T-helper 1 cell treated with Interleukin-12 subunit alpha and Interleukin-12 subunit beta and Interleukin-4 antibody, amounts not matched to agents 30 ng/mL and 1 ng/mL, for 36 hours (primary cell): Measurements from ENCODE around the gene GRAMD1B. TPM values are rescaled to one million over a fixed set of nuclear protein-coding genes. Genes with fewer than 3 reads are reported as not detected.

Experiments
- intact Hi-C: fragments of 100-400 bp; cut with micrococcal nuclease; formaldehyde crosslinking; loops from one replicate; pipeline ENCODE4 v1.15.1; 2024
- total RNA-seq: library from RNA; stranded (reverse); gene quantifications from 2 replicates; pipeline ENCODE4 v1.2.3, GENCODE V29; 2022

The GRAMD1B gene
- total RNA-seq, 1 donor from 2014 or later = 132 TPM

DNA sequence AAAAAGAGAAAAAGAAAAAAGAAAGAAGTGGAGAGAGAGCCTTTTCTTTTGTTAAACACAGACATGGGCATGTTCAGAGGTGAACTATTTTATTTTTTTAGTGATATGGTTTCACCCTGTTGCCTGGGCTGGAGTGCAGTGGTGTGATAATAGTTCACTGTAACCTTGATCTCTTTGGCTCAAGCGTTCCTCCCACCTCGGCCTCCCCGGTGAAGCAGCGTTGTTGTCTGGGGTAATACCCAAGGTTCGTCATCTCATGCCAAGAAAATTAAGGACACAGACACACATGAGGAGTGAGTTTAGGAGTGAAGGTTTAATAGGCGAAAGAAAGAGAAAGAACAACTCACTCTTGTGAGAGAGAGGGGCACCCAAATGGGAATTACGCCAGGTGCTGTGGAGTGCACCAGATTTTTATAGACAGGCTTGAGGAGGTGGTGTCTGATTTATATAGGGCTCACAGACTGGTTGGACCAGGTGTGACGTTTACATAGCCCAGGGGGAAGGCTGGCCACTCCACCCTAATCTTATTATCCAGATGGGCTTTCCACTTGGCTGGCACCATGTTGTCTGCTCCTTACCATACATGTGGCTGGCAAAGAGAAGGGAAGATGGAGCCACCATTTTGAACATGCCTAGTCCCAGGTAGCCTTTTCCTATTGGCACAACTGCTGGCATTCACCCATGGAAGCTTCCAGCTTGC, 42.3 kb downstream of the GRAMD1B start:
- intact Hi-C loops = no loop called here

DNA sequence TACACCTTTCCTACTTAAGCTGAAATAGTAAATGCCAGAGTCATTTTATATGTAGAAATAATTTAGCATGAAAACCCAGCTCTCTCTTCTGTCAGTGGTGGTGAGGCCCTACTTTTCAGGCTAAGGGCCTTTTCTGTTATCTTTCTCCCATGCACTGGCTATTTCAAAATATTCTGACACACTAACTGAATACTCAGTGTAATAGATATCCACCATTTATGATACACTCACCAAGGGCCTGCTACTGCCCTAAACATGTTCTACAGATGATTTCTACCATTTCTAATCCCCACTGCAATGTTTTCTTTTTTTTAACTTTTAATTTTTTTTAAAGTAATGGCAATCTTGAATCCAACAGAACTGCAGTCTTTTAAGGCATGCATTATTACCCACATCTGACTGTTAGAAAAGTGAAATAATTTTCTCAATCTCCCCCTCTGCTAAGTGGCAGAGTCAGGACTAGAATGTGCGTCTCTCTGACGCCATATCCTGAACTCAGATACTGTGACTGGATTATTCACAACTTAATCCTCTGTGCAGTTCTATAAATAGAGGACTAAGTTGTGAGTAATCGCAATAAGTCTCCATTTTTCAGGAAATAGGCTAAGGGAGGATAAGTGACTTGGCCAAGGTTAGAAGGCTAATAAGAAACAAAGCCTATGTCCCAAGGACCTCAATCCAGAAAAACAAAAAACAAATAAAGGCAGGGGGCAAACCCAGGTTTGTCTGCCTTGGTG, 44.0 kb downstream of the GRAMD1B start:
- intact Hi-C loops = no loop called here

DNA sequence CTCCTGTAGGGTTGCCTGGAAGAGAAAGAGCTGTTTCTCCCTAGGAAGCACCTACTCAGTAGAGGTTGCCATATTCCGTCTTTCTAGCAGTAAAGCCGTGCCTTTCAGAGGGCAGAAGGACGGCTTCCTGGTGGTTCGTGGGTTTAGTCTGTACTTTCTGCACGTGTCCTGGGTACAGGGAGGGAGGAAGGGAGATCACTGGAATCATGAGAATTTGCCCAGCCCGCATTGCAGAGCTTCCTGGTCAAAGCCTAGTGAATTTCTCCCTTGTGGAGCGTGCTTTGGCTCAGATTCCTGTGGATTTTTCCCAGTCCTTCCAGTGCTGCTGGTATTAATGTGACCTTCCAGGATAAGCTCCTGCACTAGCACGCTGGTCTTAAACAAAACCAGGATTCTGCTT, 44.9 kb downstream of the GRAMD1B start:
- intact Hi-C loops = loop anchor here (5.0 kb wide), 1 partner anchor 213 kb away; no protein-coding TSS in a partner anchor

DNA sequence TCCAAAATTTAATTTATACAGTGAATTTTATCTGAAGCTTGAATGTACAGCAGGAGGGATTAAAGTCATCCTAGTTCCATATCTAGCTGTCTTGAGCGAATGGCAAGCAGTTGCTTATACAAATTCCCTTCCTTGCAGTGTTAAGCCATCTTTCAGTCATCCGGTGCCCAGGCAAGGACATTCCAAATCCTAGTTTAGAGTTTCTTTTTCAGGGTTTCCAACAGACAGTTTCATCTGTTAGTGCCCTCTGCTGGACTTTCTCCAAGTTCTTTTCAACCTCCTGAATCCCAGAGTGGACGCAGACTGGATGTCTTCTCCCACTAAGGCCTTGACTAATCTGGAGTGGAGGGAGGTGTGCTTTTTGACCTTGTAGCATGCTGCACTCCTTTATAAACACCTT, 45.4 kb downstream of the GRAMD1B start:
- intact Hi-C loops = loop anchor here (5.0 kb wide), 1 partner anchor 213 kb away; no protein-coding TSS in a partner anchor

DNA sequence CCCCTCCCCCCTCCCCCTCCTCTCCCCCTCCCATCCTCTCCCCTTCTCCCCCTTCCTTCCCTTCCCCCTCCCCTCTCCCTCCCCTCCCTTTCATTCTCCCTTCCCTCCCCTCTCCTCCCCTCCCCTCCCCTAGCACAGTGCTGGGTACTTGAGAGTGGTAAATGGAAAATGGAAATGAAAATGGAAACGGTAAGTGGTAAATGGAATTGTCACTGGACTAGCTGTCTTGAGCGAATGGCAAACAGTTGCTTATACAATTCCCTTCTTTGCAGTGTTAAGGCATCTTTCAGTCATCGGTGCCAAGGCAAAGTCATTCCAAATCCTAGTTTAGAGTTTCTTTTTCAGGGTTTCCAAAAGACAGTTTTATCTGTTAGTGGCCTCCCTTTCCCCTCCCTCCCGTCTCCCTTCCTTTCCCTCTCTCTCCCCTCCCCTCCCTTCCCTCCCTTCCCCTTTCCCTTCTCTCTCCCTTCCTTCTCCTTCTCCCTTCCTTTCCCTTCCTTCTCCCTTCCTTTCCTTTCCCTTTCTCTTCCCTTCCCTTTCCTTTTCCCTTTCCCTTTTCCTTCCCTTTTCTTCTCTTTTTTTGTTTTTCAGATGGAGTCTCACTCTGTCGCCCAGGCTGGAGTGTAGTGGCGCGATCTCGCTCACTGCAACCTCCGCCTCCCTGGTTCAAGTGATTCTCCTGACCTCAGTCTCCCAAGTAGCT, 47.3 kb downstream of the GRAMD1B start:
- intact Hi-C loops = loop anchor here (5.0 kb wide), 1 partner anchor 215 kb away; no protein-coding TSS in a partner anchor

DNA sequence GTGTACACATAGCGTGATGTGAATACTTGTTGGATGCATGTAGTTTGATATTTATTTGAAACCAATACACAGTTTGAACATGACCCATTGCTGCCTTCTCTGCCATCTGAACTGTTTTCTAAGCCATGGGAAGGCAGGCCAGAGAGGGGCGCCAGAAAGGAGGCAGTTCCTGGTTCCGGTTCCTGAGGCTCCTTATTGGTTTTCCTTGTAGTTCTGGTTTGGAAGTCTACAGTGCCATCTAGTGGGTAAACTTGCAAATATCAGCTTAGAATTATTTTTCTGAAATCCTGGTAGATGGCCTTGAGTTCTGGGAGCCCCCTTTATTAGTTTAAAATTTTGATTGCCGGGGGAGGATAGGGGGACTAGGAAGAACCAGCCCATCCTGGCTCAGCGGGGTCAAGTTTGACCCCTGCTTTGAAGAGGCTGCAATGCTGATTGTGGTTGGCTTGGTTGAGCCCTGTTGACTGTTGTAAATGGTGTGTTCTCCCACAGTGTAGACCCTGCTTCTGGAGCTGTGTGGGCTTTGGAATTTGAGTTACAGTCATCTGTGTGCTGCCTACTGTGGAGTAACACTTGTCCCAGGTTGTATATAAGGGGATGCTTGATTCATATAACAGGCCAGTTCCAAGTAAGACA, 48.4 kb downstream of the GRAMD1B start:
- intact Hi-C loops = loop anchor here (1.0 to 5.0 kb wide), 9 partner anchors 24 to 367 kb away; partner anchors contain the start of gene GRAMD1B

DNA sequence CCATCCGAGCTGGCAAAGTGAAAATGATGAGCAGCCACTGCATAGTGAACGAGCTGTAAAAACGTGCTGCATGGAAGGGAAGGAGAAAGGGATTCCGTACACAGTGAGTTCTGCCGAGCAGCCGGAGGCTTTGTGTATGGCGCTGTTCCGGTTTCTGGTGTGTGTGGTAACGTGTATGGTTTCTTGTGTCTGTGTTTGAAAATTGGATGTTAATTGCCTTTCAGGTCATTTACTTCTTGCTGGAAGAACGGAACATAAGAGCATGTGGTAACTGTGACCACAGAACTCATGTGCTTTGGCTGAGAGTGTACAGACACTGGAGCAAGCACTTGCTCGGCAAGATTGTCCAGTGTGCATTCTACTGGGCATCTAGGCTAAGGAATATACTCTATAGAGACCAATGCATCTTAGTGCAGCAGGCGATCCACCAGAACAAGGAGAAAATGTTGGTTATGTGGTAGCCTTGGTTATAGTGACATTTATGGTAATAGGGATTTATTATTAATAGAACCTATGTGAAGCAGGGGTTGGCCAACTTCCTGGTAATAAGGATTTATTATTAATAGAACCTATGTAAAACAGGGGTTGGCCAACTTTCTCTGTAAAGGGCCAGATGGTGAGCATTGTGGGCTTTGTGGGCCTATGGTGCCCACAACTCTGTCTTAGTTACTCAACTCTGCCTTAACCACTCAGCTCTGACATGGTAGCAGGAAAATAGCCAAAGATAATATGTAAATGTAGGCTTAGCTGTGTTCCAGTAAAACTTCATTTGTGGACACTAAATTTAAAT, 49.2 kb downstream of the GRAMD1B start:
- intact Hi-C loops = loop anchor here (2.0 to 5.0 kb wide), 3 partner anchors 76 to 232 kb away; no protein-coding TSS in a partner anchor

DNA sequence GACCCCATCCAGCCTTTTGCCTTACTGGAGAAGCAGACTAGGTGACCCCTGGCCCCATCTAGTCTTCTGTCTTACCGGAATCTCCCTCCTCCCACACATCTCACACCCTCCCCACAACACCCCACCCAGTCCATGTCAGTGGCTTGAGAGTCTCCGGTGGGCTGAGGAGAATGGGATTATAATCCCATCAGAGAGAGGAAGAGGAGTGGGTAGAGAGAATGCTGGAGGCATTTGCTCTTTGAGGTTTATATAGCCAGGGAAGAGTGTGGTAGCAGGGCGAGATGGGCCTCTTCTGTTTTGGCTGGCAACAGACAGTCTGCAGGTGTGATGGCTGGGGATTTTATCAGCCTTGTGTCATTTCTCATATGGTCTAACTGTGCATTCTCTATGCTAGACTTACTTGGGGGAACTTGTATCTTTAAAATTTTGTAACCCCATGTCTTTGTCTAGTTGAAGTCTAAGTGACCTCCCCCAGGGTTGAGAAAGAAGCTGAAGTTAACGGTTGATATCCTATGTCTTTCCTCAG, 50.3 kb downstream of the GRAMD1B start:
- intact Hi-C loops = no loop called here

DNA sequence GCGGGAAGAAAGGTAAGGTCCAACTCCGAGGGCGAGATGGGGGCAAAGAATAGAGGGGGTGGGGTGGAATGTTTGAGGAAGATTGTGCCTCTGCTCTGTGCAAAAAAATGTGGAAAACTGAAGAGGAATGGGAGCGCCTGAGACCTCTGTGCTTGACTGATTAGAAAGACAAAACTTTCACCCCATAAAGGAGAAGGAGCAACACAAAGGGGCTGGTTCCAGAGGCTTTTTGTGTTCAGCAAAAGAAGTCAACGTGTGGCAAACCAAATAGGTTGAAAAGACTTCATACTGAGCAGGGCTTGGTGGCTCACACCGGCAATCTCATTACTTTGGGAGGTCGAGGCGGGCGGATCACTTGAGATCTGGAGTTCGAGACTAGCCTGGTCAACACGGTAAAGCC, 50.8 kb downstream of the GRAMD1B start:
- intact Hi-C loops = no loop called here

DNA sequence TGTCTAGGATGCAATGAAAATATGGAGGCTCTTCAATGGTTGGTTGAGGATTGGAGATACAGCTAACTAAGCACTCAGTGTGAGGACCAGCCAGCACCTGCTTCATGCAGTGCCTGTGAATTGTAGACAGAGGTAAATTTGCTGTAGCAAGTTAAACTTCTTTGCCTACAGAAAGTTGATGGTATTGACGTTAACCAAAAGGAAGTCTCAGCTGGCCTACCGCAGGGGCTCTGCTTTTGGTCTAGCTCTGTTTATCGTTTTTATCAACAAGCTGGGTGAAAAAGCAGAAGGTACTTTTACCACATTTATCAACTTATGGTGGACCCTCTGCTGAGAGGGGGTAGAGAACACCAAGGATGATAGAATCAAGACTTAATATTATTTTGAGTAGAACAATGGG, 51.6 kb downstream of the GRAMD1B start:
- intact Hi-C loops = no loop called here

DNA sequence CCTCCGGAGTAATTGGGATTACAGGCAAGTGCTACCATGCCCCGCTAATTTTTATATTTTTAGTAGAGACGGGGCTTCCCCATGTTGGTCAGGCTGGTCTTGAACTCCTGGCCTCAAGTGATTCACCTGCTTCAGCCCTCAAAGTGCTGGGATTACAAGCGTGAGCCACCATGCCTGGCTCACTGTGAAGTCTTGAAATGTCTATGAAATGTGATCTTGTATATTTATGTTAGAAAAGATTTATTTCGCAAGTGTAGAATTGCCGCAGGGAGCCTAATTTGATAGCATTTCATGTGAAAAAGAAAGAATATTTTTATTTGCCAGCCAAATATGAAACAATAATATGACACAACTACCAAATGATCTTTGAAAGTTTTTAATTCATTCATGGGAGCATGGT, 52.1 kb downstream of the GRAMD1B start:
- intact Hi-C loops = no loop called here

DNA sequence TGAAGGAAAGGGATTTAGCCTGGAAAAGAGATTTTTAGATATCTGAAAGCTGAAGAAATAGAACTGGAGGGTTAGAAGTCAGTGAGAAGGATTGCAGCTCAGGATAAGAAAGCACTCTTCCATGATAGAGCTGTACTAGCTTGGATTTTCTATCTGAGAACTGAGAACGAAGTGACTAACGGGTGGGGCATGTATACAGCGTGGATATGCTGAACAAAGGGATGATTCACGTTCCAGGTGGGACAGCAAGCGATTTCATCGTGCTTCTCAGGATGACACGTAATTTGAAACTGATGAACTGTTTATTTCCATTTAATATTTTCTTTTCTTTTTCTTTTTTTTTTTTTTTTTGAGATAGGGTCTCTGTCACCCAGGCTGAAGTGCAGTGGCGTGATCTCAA, 53.0 kb downstream of the GRAMD1B start:
- intact Hi-C loops = no loop called here

DNA sequence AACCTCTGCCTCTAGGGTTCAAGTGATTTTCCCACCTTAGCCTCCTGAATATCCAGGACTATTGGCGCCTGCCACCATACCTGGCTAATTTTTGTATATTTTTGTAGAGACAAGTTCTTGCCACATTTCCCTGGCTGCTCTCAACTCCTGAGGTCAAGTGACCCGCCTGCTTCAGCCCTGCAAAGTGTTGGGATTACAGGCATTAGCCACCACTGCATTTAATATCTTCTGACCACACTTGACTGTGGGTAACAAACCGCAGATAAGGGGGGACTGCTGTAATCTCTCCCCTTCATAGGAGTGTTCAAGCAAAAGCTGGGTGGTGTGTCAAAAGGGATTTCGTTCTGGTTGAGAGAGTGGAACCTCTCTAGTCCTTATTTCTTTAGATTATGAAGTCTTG, 53.4 kb downstream of the GRAMD1B start:
- intact Hi-C loops = no loop called here

DNA sequence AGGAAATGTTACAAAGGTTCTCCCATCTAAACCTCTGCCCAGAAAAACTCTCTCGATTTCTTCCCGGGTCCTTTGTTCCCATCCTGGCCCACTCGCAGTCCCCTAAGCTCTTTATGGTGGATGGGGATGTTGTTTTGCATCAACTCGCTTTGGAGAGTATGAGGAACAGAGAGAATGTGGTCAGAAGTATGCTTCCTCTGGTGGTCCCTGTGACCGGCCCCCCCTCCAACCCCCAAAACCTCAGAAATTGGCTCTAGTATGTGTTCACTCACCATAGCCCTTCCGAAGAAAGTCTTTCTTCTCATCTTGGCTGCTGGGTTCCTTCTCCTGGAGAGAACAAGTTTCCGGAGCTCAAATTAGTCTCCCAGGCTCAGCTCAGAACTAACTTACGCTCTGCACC, 54.4 kb downstream of the GRAMD1B start:
- intact Hi-C loops = no loop called here

DNA sequence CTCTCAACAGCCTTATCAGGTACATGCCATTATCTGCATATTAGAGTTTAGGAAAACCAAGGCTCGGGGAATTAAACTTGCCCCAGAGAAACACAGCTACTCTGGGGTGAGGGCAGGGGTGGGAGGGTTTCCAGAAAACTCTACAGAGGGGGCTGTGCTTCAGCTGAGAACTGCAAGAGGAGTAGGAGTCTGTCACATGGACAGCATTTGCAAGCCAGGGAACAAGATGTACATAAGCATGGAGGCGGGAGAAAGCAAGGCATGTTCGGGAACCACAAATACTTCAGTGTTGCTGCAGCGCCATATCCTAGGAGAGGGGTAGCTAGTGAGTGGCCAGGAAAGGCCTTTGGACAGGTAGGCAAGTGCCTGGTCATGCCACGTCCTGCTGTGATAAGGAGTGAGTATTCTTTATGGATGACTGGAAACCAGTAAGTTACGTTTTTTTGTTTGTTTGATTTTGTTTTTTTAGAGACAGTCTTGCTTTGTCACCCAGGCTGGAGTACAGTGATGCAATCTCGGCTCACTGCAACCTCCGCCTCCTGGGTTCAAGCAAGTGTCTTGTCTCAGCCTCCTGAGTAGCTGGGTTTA, 57.2 kb downstream of the GRAMD1B start:
- intact Hi-C loops = no loop called here

DNA sequence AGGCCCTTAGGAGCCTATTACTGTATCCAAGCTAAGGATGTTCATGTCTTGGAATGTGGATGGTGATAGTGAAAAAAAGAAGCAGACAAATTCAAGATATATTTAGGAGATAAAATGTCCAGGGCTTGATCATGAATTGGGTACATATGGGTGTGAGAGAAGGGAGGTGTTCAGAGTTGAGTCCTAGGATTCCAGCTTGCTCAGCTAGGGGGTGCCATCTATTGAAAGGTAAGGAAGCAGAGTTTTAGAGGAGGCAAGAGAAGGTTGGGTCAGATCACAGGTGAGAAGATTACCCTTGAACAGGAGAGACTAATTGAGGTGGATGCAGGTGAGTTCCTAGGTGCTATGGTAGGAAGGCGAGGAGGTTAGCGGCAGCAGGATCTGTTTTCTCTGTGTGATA, 60.5 kb downstream of the GRAMD1B start:
- intact Hi-C loops = no loop called here

DNA sequence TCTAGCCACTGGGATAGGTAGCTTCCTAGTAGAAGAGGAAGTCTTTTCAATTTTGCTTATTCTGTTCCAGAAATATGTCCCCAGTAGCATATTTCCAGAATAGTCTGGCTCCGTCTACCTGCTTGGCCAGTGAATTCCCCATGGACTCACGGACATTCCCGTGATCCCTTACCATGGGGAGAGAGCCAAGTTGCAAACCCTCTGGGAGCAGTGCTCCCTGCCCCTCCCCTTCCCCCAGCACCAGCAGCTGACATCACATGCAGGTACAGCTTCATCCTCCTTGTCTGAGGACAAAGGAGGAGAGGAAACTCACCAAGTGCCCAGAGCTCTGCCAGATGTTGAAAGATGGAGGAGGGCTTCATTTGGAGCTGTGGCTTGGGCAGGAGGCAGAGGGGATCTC, 61.2 kb downstream of the GRAMD1B start:
- intact Hi-C loops = no loop called here

DNA sequence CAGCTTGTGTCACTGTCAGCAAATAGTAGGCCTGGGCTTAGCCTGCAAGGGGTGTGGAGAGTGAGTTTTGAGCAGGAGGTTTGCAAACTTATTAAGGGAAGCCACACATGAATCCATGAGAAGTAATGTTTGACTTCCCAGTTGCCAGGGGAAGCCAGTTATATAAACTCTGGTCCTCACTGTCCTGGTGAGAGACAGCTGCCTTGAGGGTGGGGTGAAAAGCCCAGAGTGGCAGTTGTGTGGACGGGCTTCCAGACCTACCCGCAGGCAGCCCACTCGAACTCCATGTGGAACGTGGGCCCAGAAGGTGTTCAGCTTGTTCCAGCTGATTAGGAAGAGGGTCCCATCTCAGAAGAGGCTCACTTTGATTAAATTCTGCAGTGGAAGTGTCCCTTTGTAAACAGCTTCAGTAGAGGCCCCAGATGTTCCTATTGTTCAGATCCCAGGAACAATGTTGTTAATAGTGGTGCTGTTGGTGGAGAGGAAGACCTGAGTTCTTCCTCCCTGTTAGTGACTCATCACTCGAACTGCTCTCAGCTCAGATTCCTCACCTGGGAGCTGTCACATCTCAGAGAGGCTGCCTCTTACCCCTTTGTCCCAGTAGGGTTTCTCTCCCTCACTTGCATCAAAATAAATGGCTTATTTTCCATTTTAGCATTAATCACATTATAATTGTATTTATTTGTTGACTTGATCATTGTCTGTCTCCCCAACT, 63.4 kb downstream of the GRAMD1B start:
- intact Hi-C loops = loop anchor here (1.0 kb wide), 1 partner anchor 10 kb away; no protein-coding TSS in a partner anchor
